ENCODE data around the gene CCDC61. TPM values are rescaled to one million over a fixed set of nuclear protein-coding genes. Genes with fewer than 3 reads are reported as not detected.

Gene CCDC61
- total RNA-seq, 1 experiment from 2014 or later = 16.9 TPM

- no CpG with 5 or more reads among the region's 8 CpGs for WGBS (ENCODE audit: extremely low coverage, insufficient read length, low lambda C conversion rate)
- H2BK15ac ChIP-seq (ENCODE audit: low read depth, low read length) = no peak overlapping the region
These were observed 41.6 kb upstream of the CCDC61 start for GRCh38 chr19:45953676-45954075.

More at GRCh38 chr19:45953676-45954075, 41.6 kb upstream of the CCDC61 start:
- DNase-seq = no peak
- Mint-ChIP-seq H3K4me3 (peak overlapping the region in 1 of 2 experiments; percentile 50; a peak in 2 of 5 replicates), H3K4me1 (peaks cover 5 to 17% of the 10 kb centered on the region in 2 experiments), H3K36me3 (ENCODE audit: insufficient read depth in 1 of 3, low read depth in 3 of 3) (peaks cover 4 to 11% (median 7%) of the 10 kb centered on the region in 3 experiments; a peak in 4 of 7 replicates), H3K9me3 (peaks cover 0 to 1% of the 10 kb centered on the region in 2 experiments; a peak in 1 of 5 replicates), H3K27ac (peak overlapping the region in 1 of 3 experiments; percentile 96; a peak in 1 of 7 replicates), H3K27me3 (ENCODE audit: low read depth) (peaks cover 49% of the 10 kb centered on the region)
- Histone ChIP-seq H4K91ac (ENCODE audit: insufficient read length, low read depth, low read length) (no peak overlapping the region), H3K27me3 (ENCODE audit: insufficient read depth, low read length) (no peaks in the 10 kb centered on the region), H3K14ac (ENCODE audit: insufficient read depth, low read length) (no peak overlapping the region), H4K5ac (ENCODE audit: insufficient read length, low read depth, low read length) (no peak overlapping the region), H4K8ac (replicated peaks; ENCODE audit: insufficient read length, low read depth, low read length) (no peak overlapping the region), H3K79me2 (ENCODE audit: insufficient read depth, low read length) (no peaks in the 10 kb centered on the region), H3T11ph (ENCODE audit: low read length) (no peak overlapping the region), H2AK5ac (ENCODE audit: insufficient read length, low read length) (no peak overlapping the region), H3K9ac (ENCODE audit: extremely low read depth, insufficient read length, low read length) (no peak overlapping the region), H3K56ac (ENCODE audit: insufficient read length, low read depth, low read length) (no peak overlapping the region), H2AFZ (ENCODE audit: low read length) (no peak overlapping the region), H3K79me1 (ENCODE audit: insufficient read depth, low read depth, low read length, poor library complexity, severe bottlenecking) (no peaks in the 10 kb centered on the region), H2BK12ac (ENCODE audit: insufficient read length, low read depth, low read length) (no peak overlapping the region), H4K20me1 (ENCODE audit: control insufficient read depth, insufficient read depth, insufficient read length) (peaks cover 3% of the 10 kb centered on the region), H3K4me2 (ENCODE audit: insufficient read depth, insufficient read length, low read length) (no peak overlapping the region), H2BK120ac (ENCODE audit: low read depth, low read length, poor library complexity, severe bottlenecking) (no peak overlapping the region), H3K9me3 (ENCODE audit: control insufficient read depth, low read depth, low read length) (no peaks in the 10 kb centered on the region), H3K4ac (ENCODE audit: low read depth, low read length) (no peak overlapping the region; the same call in 1 of the 2 replicates), H3K4me1 (ENCODE audit: insufficient read depth, low read length) (no peaks in the 10 kb centered on the region), H3K18ac (ENCODE audit: insufficient read length, low read depth, low read length) (no peak overlapping the region), H3K23ac (ENCODE audit: insufficient read length, low read depth, low read length) (no peak overlapping the region), H2BK20ac (ENCODE audit: low read depth, low read length, poor library complexity, severe bottlenecking) (no peak overlapping the region), H2BK5ac (ENCODE audit: insufficient read length, low read length) (no peak overlapping the region), H3K23me2 (ENCODE audit: insufficient read length, low read depth, low read length, poor library complexity, severe bottlenecking) (peaks cover 7% of the 10 kb centered on the region), H3K27ac (ENCODE audit: insufficient read length, low read depth, low read length) (no peak overlapping the region)
- TF ChIP-seq CTCF (conservative IDR thresholded peaks at IDR 0.05) = no peak
